NCI-H2227 (cell line): ENCODE measurements around the gene QPCTL.
"Not testable (repeated sequence)": the region's sequence is repeated elsewhere in the genome, so short reads cannot be mapped to it uniquely, and the experiment has no call there.

Experiments
- DNase-seq: peaks from one replicate; lab custom pipeline; 2025; ENCODE audit not compliant: unreplicated experiment; lab: John Stamatoyannopoulos, UW

QPCTL gene

GRCh38 chr19:45716359-45717130, 24.1 kb downstream of the QPCTL start:
- peak; percentile 3 for DNase-seq

- DNase-seq: peak; percentile 97
Measured at GRCh38 chr19:45717131-45717982, 24.9 kb downstream of the QPCTL start.

- no peak for DNase-seq
Measured at GRCh38 chr19:45717983-45718650, 25.7 kb downstream of the QPCTL start.

- DNase-seq: not testable (repeated sequence)
Measured at GRCh38 chr19:45720065-45720464, 27.6 kb downstream of the QPCTL start.

GRCh38 chr19:45728683-45729082, 36.2 kb downstream of the QPCTL start:
- DNase-seq: not testable (repeated sequence)

GRCh38 chr19:45729800-45730290, 37.4 kb downstream of the QPCTL start:
- no peak for DNase-seq

- peak; percentile 97 for DNase-seq
Measured at GRCh38 chr19:45730368-45731288, 38.2 kb downstream of the QPCTL start, which contains the start of gene FBXO46. FBXO46 (minus strand) TSS chr19:45730896; CDS start chr19:45713495, 17,401 bp downstream.

- no peak for DNase-seq
Measured at GRCh38 chr19:45733160-45733810, 40.8 kb downstream of the QPCTL start, which contains the start of gene MEIOSIN. MEIOSIN (plus strand) TSS chr19:45733439; CDS start chr19:45735377, 1,938 bp downstream.

GRCh38 chr19:45739498-45740439, 47.3 kb downstream of the QPCTL start:
- DNase-seq: no peak

- DNase-seq: no peak
Measured at GRCh38 chr19:45742969-45743368, 50.5 kb downstream of the QPCTL start.

GRCh38 chr19:45745606-45746005, 53.1 kb downstream of the QPCTL start:
- no peak for DNase-seq

GRCh38 chr19:45746866-45747265, 54.4 kb downstream of the QPCTL start:
- DNase-seq: no peak

- DNase-seq: no peak
Measured at GRCh38 chr19:45747513-45747912, 55.0 kb downstream of the QPCTL start.

- not testable (repeated sequence) for DNase-seq
Measured at GRCh38 chr19:45751483-45751882, 59.0 kb downstream of the QPCTL start.

- DNase-seq: no peak
Measured at GRCh38 chr19:45752639-45753038, 60.2 kb downstream of the QPCTL start.

GRCh38 chr19:45753548-45753947, 61.1 kb downstream of the QPCTL start:
- DNase-seq: no peak
